Measurements from ENCODE around the gene PHRF1.
A peak's percentile ranks its signal among the peaks of the same experiment; 100 is the strongest.
"Not testable (repeated sequence)": the region's sequence is repeated elsewhere in the genome, so short reads cannot be mapped to it uniquely, and the experiment has no call there.

The PHRF1 gene

GRCh38 chr11:573146-573759, 3.0 kb upstream of the PHRF1 start:
- DNase-seq (ENCODE audit: low read depth): no peak

GRCh38 chr11:574031-574570, 2.2 kb upstream of the PHRF1 start:
- not testable (repeated sequence) for DNase-seq (ENCODE audit: low read depth)

GRCh38 chr11:574632-575312, 1.5 kb upstream of the PHRF1 start:
- DNase-seq (ENCODE audit: low read depth): no peak

GRCh38 chr11:575313-575995, 816 bp upstream of the PHRF1 start:
- DNase-seq (ENCODE audit: low read depth): peak; percentile 23

- no peak for DNase-seq (ENCODE audit: low read depth)
Observed at GRCh38 chr11:576811-577610, 741 bp downstream of the PHRF1 start.

GRCh38 chr11:577611-577894, 1.3 kb downstream of the PHRF1 start:
- DNase-seq (ENCODE audit: low read depth): no peak

- no peak for DNase-seq (ENCODE audit: low read depth)
Observed at GRCh38 chr11:578276-579035, 2.2 kb downstream of the PHRF1 start.

GRCh38 chr11:579830-580601, 3.7 kb downstream of the PHRF1 start:
- DNase-seq (ENCODE audit: low read depth): no peak

GRCh38 chr11:581342-581741, 5.1 kb downstream of the PHRF1 start:
- DNase-seq (ENCODE audit: low read depth): no peak

- DNase-seq (ENCODE audit: low read depth): no peak
Observed at GRCh38 chr11:581752-582151, 5.5 kb downstream of the PHRF1 start.

GRCh38 chr11:584287-584686, 8.0 kb downstream of the PHRF1 start:
- DNase-seq (ENCODE audit: low read depth): no peak

- no peak for DNase-seq (ENCODE audit: low read depth)
Observed at GRCh38 chr11:586376-587316, 10.4 kb downstream of the PHRF1 start.

GRCh38 chr11:587546-587945, 11.3 kb downstream of the PHRF1 start:
- no peak for DNase-seq (ENCODE audit: low read depth)

GRCh38 chr11:587978-588380, 11.7 kb downstream of the PHRF1 start:
- DNase-seq (ENCODE audit: low read depth): peak; percentile 62

- no peak for DNase-seq (ENCODE audit: low read depth)
Observed at GRCh38 chr11:589798-590197, 13.5 kb downstream of the PHRF1 start.

- no peak for DNase-seq (ENCODE audit: low read depth)
Observed at GRCh38 chr11:590997-591396, 14.7 kb downstream of the PHRF1 start.

- no peak for DNase-seq (ENCODE audit: low read depth)
Observed at GRCh38 chr11:592501-592900, 16.2 kb downstream of the PHRF1 start.

GRCh38 chr11:592918-593317, 16.6 kb downstream of the PHRF1 start:
- no peak for DNase-seq (ENCODE audit: low read depth)

GRCh38 chr11:593347-593746, 17.1 kb downstream of the PHRF1 start:
- no peak for DNase-seq (ENCODE audit: low read depth)

GRCh38 chr11:595400-595799, 19.1 kb downstream of the PHRF1 start:
- DNase-seq (ENCODE audit: low read depth): no peak

Data from EH (cell line).